HG02623 (cell line): Measurements from ENCODE around the gene MEF2D.

ENCODE experiments used
- ATAC-seq: cut with Tn5 transposase; IDR thresholded peaks from one replicate; pipeline ENCODE4 v1.9.1; 2021; ENCODE audit warnings: moderate library complexity; ENCODE audit not compliant: unreplicated experiment

MEF2D gene

DNA sequence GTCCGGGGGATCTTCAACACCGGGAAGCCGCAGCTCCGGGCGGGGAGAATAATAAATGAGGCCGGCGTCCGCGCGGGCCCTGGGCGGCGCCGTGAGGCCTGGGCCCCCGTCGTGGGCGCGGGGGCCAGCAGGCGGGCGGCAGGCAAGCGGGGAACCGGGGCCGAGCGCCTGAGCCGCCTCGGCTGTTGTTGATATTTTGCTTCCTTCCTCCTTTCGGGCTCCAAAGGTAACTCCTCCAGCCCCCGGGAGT is at the start of gene MEF2D:
Gene MEF2D (minus strand): TSS at position 233 of the 250 bp plus-strand sequence. CDS start 17,483 bp downstream, outside the sequence.
- peak; percentile 1 for ATAC-seq

GRCh38 chr1:156550346-156550745 is 49.8 kb upstream of the MEF2D start:
- no peak for ATAC-seq

DNA sequence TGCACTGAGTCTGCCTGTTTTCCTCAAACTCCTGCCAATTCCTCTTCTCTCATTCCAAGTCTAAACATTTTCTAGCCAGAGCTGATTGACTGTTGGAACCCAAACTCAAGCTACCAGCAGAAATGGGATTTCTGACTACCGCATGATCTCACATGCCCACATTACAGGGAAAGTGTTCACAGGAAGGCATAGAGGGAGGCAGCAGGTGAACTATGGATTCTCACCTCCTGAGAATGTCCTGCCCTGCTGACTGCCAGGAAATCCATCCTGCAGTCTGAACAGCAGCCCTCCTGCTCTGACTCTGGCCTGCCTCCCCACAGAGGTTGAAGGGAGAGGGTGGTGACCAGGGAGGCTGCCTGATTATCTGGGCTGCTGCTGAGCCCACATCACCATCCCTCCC is 49.3 kb upstream of the MEF2D start:
- ATAC-seq: no peak

GRCh38 chr1:156549390-156549789 is 48.8 kb upstream of the MEF2D start:
- no peak for ATAC-seq

- no peak for ATAC-seq
Observed at GRCh38 chr1:156547982-156548381, 47.4 kb upstream of the MEF2D start.

DNA sequence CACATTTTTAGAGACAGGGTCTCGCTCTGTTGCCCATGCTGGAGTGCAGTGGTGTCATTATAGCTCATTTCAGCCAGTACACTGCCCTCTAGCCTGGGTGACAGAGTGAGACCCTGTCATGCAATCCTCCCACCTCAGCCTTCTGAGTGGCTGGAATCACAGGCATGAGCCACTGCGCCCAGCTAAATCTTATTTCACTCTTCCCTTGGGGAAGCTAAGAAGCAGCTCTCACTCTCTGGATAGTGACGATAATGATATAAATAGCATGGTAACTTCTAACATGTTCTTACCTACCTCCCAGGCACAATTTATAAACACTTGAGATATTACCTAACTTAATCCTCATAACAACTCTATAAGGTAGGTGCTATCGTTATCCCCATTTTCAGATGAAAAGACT is 46.9 kb upstream of the MEF2D start:
- no peak for ATAC-seq

- no peak for ATAC-seq
Observed at GRCh38 chr1:156546267-156546666, 45.7 kb upstream of the MEF2D start.

GRCh38 chr1:156544592-156545102 is 44.1 kb upstream of the MEF2D start:
- no peak for ATAC-seq

GRCh38 chr1:156543066-156543465 is 42.5 kb upstream of the MEF2D start:
- ATAC-seq: no peak

DNA sequence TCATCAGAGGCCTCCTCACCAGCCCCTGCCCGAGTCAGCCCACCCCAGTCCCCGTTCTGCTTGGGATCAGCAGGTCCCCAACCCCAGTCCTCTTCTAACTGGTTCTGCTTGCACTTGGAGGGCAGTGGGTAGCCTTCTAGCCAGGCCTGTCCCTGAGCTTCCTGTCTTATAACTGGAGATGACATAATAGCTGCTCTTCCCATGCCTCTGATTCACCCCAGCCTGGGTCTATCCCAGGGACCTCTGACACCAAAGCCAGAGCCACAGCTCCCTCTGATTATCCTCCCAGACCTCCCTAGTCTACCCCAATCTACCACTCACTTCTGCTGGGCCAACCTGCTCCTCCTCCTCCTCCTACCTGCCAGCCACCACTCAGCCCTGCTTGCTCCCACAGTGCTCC is 40.4 kb upstream of the MEF2D start:
- ATAC-seq: no peak

- no peak for ATAC-seq
Observed at GRCh38 chr1:156539818-156540355, 39.3 kb upstream of the MEF2D start.

- ATAC-seq: no peak
Observed at GRCh38 chr1:156538711-156539440, 38.3 kb upstream of the MEF2D start.

DNA sequence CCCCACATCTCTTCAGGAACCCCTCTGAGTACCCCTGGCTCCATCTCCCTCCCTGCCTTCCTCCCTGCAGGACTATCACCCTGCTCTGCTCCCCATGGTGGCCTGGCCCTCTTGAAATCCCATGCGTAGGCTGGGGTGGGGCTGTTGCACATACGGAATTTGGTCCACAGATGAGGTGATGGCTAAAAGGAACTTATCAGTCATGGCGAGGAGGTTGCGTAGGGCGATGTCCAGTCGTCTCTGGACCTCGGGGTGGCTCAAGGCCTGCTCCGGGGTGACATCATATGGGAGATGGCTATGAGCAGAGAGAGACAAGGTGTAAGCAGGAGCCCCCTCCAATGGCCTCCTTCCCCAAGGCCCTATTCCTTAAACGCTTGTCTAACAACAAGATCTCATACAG is 36.5 kb upstream of the MEF2D start:
- no peak for ATAC-seq

GRCh38 chr1:156534424-156535060 is 34.0 kb upstream of the MEF2D start:
- ATAC-seq: no peak

DNA sequence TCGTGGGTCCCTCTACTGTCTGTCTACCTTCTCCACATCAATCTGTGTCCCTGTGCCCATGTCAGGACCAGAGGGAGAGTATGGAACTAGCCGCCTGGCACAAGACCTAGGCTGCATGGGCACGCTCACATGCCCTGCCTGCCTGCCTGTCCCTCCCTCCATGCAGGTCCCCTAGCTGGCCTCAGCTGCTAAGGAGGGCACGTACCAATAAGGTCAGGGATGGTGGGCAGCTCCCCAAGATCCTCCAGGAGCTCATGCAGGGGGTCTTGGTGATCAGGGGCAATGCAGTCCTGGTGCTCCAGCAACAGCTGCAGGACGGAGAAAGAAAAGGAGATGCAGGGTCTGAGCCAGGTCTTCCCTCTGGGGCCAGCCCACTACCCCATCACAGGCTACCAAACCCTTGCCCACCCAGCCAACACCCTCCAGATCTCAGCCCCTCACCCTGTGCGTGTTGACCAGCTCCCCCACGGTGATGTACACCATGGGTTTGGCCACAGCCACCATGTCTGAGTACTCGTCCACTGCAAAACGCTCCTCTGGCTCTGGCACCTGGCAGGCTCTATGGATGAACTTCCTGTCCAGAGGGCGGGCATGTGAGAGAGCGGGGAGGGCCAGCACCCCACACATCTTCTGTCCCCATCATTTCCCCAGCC is 33.1 kb upstream of the MEF2D start:
- ATAC-seq: no peak

- no peak for ATAC-seq
Observed at GRCh38 chr1:156532374-156532773, 31.8 kb upstream of the MEF2D start.

DNA sequence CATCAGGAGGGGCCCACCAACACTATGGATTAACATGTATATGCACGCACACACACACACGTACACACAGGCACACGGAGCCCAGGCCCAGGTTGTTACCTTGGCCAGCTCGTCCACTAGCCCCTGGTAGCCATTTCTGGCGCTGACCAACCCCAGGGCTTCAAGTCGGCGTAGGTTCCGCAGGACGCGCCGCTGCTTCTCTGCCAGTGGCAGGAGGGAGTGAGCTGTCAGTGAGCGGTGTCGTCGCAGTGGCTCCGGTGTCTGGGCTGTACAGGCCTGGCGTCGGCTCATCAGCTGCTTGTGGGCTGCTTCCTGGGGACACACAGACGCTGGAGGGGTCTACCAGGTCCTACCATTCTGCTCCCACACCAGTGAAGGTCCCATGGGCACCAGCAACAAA is 29.4 kb upstream of the MEF2D start:
- ATAC-seq: no peak

DNA sequence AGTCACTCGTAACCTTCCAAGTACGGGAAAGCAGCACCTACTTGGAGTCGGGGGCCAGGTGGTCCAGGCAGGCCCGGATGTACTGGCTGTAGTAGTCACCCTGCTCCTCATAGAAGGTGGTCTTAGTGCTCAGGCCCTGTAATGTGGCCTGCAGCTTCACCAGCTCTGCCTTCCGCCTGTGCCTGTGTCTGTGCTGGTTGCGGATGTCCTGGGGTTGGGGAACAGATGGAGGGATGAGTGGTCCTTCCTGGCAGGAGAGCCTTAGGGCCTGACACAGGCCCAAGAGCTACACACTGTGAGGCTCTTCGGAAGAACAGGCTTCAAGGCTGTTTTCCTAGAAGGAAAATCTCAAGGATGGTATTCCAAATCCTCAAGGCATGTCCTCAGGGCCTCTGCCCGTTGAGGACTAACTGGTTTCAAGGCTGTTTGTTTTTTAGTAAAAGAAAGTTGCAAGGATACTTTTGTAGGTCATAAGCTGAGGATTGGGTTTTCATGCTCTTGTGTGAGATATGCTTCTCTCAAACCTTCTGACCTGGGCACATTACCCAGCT is 28.4 kb upstream of the MEF2D start:
- ATAC-seq: no peak

- ATAC-seq: no peak
Observed at GRCh38 chr1:156528231-156528630, 27.7 kb upstream of the MEF2D start.

GRCh38 chr1:156527584-156527983 is 27.0 kb upstream of the MEF2D start:
- ATAC-seq: no peak

DNA sequence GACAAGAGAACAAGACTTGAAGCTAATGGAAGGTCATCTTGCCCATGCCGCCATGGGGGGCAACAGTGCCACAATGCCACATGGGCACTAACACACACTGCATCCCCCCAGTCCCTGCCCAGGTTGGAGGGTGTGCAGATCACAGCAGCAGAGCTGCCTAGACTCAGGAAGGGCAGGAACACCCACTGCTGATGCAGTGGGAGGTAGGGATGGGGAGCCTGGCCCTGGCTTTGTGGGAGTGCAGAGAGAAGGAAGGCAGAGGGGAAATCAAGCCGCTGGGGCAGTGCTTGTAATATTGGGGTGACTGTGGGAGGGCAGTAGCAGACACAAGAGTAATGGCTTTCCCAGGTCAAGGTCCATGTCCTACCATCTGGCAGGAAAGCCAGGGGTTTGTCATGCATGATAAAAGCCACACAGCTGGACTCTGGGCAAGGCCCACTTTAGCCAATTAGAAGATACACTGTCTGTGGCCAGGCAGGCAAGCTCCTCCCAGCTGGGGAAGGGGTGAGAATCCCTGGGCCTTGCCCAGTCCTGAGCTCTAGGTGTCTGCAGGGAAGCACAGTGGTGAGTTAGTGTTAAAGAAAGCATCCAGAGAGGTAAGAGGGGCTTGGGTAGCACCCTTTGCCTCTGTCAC is 25.4 kb upstream of the MEF2D start:
- ATAC-seq: no peak
